HuH-7.5 (cell line): Measurements from ENCODE around the gene C1orf21.

Source experiments
- DNase-seq: peaks from one replicate; pipeline ENCODE4 v3.0.0; 2011; ENCODE audit warnings: low spot score

The C1orf21 gene

DNA sequence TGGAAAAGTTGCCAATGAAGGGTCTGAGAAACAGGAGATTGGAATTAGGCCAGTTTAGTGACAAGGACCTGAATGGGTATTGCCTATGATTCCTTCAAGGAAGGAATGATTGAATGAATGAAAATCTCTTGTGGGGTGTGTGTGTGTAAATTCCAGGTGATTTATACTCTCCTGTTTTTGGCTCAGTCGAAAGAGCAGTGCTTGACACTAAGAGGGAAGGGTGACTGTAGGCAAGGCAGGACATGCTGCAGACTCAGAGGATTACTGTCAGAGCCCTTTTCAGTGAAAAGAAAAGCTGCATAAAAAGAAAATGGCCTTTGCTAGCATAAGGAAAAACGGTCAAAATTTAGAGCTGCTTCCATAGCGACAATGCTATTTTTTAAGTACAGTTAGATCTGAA is 30.1 kb downstream of the C1orf21 start:
- DNase-seq: no peak

- no peak for DNase-seq
Observed at GRCh38 chr1:184417916-184418315, 31.1 kb downstream of the C1orf21 start.

GRCh38 chr1:184418652-184419349 is 32.0 kb downstream of the C1orf21 start:
- DNase-seq: no peak

- DNase-seq: no peak
Observed at GRCh38 chr1:184419350-184420161, 32.7 kb downstream of the C1orf21 start.

DNA sequence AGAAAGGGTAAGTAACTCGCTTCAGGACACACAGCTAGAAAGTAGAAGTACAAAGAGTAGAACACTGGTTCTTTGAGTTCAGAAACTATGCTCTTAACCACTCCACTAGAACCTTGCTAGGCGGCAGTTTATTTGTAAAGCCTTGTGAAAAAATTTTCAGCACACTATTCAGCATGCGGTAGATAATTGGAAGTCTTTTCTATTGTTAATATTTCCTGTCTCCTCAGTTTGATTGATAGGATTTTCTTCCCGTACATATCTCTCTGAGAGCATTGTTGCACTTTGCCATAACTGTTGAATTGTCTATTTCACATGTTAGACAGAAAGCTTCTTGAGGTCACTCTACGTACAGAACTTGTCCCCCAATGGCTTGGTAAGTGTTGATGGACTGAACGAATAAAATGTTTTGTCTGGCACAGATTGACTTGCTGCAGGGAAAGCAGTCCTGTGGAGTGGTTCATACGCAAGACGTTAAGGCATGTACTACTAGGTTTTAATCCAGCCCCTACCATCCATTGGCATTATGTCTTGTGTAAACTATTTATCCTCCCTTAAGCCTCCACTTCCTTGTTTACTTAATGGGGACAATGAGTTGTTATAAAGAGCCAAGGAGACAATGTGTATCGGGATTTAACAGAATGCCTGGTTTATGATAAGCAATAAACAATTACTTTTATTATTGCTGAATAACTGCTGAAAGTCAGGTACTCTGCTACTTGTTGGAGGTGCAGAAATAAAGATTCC is 35.8 kb downstream of the C1orf21 start:
- no peak for DNase-seq

DNA sequence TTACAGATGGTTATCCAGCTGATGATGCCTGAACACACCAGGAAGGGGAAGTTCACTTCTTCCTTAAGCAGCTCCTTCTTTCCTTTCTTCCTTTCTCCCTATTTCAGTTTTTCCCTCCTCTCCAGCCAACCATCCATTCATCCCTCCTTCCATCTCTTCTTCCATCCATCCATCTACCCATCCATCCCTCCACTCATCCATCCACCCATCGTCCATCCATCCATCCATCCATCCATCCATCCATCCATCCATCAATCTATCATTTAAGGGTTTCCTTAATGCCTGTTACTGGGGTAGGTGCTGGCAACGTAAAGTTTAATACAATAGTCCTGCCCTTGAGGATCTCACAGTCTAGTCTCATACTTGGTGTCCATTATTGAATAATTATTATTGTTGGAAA is 36.8 kb downstream of the C1orf21 start:
- no peak for DNase-seq

DNA sequence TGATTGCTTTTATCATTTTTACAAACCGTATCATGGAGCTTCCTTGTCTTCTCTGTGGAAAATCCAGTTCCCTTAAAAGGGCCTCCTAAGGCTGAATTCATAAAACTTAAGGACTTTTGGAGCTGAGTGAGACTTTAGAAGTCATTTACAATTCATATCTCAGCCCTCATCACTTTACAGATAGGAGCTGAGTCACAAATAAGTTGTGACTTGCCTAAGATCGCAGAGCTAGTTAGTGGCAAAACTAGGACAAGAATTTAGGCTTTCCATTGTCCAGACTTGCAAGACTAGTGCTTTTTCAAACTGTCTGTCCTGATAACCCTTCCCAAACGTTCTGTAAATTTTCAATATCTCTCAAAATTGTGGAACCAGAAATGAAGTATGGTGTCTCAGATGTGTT is 37.3 kb downstream of the C1orf21 start:
- DNase-seq: no peak

- DNase-seq: no peak
Observed at GRCh38 chr1:184424945-184425344, 38.1 kb downstream of the C1orf21 start.

DNA sequence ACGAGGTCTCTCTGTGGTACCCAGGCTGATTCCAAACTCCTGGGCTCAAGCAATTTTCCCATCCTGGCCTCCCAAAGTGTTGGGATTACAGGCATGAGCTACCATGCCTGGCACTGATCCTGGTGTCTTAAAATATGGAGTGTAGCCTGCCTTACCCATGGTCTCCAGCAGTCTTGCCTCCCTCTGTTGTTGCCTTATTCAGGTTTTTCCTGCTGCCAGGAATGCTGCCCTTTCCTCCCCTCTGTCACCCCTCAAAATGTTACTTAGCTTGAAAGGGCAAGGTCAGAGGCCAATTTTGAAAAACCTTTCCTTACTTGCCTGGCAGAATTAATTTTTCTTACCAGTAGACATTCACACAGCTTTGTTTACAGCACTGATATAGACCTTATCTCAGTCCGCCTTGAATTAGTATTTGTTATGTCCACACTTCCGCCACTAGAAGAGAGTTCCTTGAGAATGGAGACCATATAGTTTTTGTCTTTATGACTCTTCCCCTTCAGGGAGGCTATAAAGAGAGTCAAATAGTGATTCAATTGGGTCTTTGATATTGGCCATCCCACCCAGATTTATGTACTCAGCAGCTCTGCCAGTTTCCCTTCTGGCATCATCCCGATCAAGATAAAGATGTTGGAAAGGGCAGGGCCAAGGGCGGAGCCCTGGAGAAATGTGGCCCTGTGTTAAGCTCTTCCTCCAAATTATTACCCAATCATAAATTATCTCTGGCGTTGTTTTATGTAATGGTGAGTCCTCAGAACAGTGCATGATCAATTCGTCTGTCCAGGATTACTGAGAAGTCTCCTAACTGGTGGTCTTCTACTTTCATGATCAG is 38.8 kb downstream of the C1orf21 start:
- no peak for DNase-seq

- DNase-seq: no peak
Observed at GRCh38 chr1:184426278-184426674, 39.4 kb downstream of the C1orf21 start.

DNA sequence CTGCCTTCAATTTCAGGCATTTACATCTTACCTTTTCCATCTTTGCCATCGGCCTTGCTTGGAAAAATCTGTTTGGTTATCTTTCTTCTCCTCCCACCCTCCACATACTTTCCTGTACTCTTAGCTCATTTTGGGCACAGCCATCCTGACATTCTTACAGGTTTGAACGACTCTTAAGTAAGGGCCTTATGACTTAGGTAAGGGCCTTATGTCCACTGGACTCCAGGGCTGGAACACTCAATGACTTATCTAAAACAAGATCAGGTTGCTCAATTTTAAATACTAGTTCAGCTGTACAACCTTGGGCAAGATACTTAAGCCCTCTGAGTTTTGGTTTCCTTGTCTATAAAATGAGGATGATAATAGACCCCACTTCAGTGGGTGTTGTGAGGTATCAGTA is 40.9 kb downstream of the C1orf21 start:
- no peak for DNase-seq

- no peak for DNase-seq
Observed at GRCh38 chr1:184428604-184429003, 41.8 kb downstream of the C1orf21 start.

DNA sequence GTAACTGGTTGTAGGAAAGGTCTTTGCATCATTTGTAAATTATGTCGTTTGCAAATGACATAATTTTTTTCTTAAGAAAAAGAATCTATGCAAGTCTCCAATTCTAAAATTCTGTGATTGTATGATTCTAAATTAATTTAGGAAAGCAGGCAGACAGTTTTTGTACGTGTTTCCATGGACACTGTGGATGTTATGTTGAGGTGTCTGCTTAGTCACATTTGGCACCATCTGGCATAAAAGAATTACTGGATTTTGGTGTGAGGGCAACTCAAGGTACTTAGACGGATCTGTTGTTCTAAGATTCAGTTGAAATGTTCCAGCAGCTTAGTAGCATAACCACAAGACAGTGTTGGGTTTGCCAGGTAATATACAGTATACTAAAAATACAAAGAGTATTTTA is 42.5 kb downstream of the C1orf21 start:
- DNase-seq: no peak

DNA sequence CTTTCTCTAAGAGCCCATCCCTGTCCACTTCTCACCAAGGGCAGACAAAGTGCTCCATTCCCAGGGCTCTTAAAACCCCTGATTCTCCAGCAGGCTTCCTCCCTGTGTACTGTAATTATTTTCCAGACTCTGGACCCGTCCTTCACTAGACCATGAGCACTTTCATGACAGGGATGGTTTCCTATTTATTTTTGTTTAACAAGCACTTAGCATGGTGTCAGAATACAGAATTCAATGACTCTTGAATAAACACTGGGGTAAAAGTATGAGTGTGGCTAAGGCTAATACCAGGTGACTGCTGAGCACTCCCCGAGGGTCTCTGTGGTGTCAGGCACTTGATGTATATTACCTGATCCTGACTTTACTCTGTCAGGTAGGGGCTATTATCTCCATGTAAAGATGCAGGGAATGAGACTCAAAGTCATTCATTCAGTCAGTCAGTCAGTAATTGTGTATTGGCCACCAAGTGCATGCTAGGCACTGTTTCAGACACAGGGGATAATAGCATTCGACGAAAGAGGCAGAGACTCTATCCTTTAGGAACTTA is 47.2 kb downstream of the C1orf21 start:
- no peak for DNase-seq

- DNase-seq: no peak
Observed at GRCh38 chr1:184437291-184437690, 50.5 kb downstream of the C1orf21 start.

DNA sequence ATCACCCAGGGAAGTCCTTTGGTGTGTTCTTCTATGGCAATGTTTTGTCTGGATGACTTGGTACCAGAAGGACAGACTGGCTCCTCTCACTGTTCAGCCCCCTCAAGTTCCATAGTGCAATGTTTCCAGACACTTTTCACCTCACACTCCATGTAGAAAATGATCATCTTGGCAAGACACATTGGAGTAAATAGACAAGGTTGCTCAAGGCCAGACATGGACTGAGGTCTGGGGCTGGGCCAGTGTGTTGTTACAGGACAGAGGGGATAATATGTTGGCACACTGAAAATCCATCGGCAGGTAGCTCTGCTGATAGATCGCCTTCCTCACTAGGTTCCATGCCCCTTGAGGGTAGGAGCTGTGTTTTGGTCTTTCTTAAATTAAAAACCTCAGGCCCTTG is 51.5 kb downstream of the C1orf21 start:
- no peak for DNase-seq

DNA sequence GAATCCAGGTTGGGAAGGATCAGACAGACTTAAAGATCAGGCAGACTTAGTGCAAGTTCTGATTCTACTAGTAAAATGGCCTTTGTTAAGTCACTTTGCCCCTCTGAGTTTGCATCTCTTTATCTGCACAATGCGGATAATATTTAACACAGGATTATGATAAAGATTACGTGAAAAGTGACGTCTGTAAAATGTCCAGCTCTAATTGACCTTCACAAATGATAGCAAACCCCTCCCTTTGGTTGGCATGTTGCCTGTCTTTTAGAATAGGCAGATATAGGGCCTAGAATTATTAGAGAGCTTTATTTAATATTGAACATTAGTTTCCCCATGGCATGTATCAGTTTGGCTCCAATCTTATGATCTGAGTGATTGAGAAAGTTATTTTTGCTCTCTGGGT is 55.4 kb downstream of the C1orf21 start:
- no peak for DNase-seq

- no peak for DNase-seq
Observed at GRCh38 chr1:184443201-184443600, 56.4 kb downstream of the C1orf21 start.

DNA sequence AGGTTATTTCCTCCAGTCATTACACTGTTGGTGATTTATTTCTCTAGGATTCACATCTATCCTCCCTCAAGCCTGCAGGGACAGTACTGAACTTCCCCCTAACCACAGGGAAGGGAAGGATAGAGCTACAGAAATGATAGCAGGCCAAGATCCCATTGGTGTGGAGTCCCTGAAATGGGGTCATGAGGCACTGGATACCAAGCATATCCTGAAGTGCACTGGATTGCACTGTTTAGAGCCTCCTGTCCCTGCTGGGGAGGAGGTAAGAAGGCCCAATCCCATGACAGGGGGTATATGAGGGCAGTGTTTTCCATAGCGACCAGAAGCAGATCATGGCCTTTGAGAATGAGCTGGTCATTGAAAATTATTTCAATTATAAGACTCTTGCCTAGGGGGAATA is 56.8 kb downstream of the C1orf21 start:
- no peak for DNase-seq

GRCh38 chr1:184445997-184446396 is 59.2 kb downstream of the C1orf21 start:
- DNase-seq: no peak

GRCh38 chr1:184447651-184448185 is 60.9 kb downstream of the C1orf21 start:
- DNase-seq: no peak

- no peak for DNase-seq
Observed at GRCh38 chr1:184449916-184450315, 63.1 kb downstream of the C1orf21 start.
